Neural crest cell (in vitro differentiated cells): Measurements from ENCODE around the gene FBN2. TPM values are rescaled to one million over a fixed set of nuclear protein-coding genes. Genes with fewer than 3 reads are reported as not detected.

ENCODE experiments used
- DNase-seq: peaks from one replicate; pipeline ENCODE4 v3.0.0; 2021; ENCODE audit warnings: low read depth, mixed read lengths, low spot score
- H3K27ac Mint-ChIP-seq: one replicate; pipeline ENCODE4 v1.8.0; 2021; ENCODE audit warnings: mild to moderate bottlenecking, mixed read lengths; ENCODE audit not compliant: unreplicated experiment
- H3K27me3 Mint-ChIP-seq: 2 replicates; pipeline ENCODE4 v1.8.0; 2021; ENCODE audit warnings: low read depth, mild to moderate bottlenecking, mixed read lengths
- H3K36me3 Mint-ChIP-seq: 2 replicates; pipeline ENCODE4 v1.8.0; 2021; ENCODE audit warnings: low read depth, mild to moderate bottlenecking, mixed read lengths
- H3K4me1 Mint-ChIP-seq: 2 replicates; pipeline ENCODE4 v1.8.0; 2021; ENCODE audit warnings: mixed read lengths
- H3K4me3 Mint-ChIP-seq: one replicate; pipeline ENCODE4 v1.8.0; 2021; ENCODE audit warnings: mild to moderate bottlenecking, mixed read lengths
- H3K9me3 Mint-ChIP-seq: 2 replicates; pipeline ENCODE4 v1.8.0; 2021; ENCODE audit warnings: mixed read lengths
- total RNA-seq: library from RNA; stranded (reverse); gene quantifications from 2 replicates; pipeline ENCODE4 v1.2.1, GENCODE V29; 2021
- TF ChIP-seq, protein P1 (sequence below): fragments of 200-600 bp; sonication (generic); conservative IDR thresholded peaks from 2 replicates; pipeline ENCODE4 v1.5.0; 2021; ENCODE audit warnings: antibody characterized with exemption, mild to moderate bottlenecking

FBN2 gene
- total RNA-seq, 1 donor from 2014 or later = 58.3 TPM

DNA sequence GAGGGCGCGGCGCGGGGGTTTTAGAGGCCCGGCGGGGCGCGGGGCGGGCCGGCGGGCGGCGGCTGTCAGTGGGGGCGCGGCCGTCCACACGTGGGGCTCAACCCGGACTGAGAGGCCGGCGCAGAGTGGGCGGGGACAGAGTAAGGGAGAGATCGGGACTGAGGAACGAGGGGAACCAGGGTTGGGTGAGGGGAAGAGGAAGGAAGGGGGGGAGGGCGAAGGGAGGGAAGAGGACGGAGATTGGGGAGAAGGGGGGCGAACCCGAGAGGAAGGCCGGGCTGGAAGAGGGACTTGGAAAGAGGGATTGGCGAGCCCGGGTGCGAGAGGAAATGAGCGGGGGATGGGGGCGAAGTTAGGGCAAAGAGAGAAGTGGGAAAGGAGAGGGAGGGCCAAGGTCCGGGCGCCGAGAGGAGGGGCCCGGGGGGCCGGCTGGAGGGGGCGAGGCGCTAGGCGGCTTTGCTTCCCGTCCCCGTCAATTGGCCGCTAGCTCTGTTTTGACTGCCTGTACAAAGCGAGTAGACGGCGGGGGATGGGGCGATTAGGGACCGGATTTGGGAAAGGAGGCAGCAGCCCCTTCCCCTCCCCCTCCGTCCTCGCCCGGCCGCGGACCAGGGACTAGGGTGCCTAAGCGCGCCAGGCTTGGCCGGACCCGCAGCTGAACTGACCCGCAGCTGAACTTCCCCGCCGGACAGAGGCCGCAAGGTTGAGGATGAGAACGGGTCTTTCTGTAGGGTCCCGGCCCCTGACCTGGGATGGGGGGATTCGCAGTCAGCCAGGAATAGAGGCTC, 399 bp upstream of the FBN2 start:
- H3K27ac Mint-ChIP-seq = no peak overlapping the region
- H3K27me3 Mint-ChIP-seq = peaks cover 8% of the 10 kb centered on the region
- TF ChIP-seq, protein P1, sequence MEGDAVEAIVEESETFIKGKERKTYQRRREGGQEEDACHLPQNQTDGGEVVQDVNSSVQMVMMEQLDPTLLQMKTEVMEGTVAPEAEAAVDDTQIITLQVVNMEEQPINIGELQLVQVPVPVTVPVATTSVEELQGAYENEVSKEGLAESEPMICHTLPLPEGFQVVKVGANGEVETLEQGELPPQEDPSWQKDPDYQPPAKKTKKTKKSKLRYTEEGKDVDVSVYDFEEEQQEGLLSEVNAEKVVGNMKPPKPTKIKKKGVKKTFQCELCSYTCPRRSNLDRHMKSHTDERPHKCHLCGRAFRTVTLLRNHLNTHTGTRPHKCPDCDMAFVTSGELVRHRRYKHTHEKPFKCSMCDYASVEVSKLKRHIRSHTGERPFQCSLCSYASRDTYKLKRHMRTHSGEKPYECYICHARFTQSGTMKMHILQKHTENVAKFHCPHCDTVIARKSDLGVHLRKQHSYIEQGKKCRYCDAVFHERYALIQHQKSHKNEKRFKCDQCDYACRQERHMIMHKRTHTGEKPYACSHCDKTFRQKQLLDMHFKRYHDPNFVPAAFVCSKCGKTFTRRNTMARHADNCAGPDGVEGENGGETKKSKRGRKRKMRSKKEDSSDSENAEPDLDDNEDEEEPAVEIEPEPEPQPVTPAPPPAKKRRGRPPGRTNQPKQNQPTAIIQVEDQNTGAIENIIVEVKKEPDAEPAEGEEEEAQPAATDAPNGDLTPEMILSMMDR = no peak
- peaks cover 21% of the 10 kb centered on the region for H3K4me1 Mint-ChIP-seq
- peak; percentile 76 for DNase-seq
- H3K9me3 Mint-ChIP-seq = no peaks in the 10 kb centered on the region
- no peaks in the 10 kb centered on the region for H3K36me3 Mint-ChIP-seq
- H3K4me3 Mint-ChIP-seq = peak overlapping the region; percentile 93

DNA sequence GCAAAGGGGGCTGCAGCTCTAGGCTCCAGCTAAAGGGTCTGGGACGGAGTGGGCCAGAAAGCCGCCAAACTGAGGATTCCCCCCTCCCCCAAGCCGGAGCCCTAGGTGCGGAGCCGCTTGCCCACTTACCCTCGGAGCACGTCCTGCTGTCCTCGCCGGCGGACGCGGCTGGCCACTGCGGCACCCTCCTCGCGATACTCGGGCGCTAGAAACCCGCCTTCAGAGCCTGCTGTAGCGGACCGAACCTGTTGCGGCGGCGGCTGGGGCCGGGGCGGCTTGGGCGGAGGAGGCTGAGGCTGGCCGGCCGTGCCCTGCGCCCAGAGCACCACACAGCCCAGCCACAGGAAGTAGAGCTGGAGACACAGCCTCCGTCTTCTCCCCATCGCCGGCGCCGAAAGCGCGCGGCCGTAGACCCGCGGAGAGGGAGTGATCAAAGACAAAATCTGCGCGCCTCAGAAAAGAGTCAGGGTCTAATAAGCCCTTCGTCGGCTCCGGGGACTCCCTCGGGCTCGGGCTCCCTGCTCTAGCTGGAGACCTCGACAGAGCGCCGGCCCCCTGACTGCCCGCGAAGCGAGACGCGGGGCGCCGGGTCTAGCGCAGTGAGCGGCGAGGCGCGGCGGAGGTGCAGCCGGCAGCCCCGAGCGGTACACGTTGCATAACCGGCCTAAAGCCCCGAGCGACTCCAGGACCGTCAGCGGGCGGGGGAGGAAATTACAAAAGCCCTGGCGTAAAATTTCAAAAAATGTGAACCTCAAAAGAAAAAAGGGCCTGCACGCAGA, 635 bp downstream of the FBN2 start:
- peak overlapping the region; percentile 93 for H3K4me3 Mint-ChIP-seq
- peak; percentile 36 for DNase-seq
- TF ChIP-seq, protein P1 = no peak
- H3K27ac Mint-ChIP-seq = peak overlapping the region; percentile 19
- peaks cover 21% of the 10 kb centered on the region for H3K4me1 Mint-ChIP-seq
- H3K36me3 Mint-ChIP-seq = no peaks in the 10 kb centered on the region
- peaks cover 8% of the 10 kb centered on the region for H3K27me3 Mint-ChIP-seq
- no peaks in the 10 kb centered on the region for H3K9me3 Mint-ChIP-seq

DNA sequence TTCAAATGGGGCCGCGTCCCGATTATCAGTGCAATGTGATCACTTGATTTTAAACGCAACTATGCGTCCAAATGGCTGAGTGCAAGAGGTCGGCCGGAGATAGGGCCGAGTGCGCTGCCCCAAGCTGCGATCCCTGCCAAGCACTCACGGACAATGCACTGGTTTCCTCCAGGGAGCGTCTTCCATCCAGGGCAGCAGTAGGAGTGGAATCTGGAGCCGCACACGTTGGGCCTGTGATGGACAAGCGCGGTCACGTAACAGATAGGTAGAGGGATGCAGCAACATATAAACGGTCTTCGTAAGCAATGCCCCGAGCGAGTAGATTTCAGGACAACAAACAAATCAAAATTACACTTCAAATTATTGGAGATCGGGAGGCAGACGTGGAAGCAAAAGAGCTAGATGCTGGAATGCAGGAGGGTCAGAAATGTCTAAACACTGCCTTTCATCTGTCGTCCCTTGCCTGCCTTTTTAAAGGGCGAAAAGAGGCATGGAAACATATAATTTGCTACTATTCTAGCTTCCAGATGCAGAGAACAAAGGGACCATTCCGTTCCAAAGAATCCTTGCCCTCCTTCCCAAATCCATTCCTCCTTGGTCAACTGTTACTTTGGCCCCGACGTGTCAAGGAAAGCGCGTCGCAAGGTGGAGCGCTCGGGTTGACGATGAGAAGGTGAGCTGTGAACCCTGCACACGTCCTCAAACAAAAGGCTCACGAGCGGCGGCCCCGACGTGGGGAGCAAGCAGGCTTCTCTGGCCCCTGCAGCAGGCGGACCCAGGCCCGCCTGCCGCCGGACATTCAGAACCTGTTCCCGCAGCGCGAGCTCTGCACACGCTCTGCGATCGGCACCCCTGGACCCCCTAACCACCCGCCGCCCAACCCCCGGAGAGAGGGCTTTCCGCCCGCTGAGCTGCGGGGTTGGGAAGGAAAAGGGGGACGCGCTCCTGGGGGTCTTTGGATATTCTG, 1.5 kb downstream of the FBN2 start:
- peaks cover 25% of the 10 kb centered on the region for H3K4me1 Mint-ChIP-seq
- H3K27ac Mint-ChIP-seq = peak overlapping the region; percentile 57
- TF ChIP-seq, protein P1 = no peak
- peak overlapping the region; percentile 93 for H3K4me3 Mint-ChIP-seq
- DNase-seq = peak; percentile 4
- no peaks in the 10 kb centered on the region for H3K36me3 Mint-ChIP-seq
- peaks cover 8% of the 10 kb centered on the region for H3K27me3 Mint-ChIP-seq
- H3K9me3 Mint-ChIP-seq = no peaks in the 10 kb centered on the region

DNA sequence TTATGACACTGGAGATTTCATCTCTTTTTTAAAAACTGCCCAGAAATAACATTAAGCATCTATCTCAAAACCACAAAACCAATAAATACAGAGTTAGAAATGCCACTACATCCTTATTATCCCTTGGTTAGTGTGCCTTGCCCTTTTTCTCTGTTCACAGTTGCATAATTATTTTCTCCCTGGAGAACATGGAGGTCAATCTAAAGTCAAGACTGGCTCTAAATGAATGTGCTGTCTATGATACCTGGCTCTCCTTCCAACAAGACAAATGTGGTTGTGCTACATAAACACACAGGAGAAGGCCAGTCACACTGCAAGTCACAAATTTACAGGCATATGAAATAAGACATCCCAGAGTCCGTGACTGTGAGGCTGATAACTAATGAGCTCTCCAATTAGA, 2.8 kb downstream of the FBN2 start:
- H3K36me3 Mint-ChIP-seq = peaks cover 4% of the 10 kb centered on the region
- H3K4me3 Mint-ChIP-seq = peak overlapping the region; percentile 69
- H3K27ac Mint-ChIP-seq = no peak overlapping the region
- TF ChIP-seq, protein P1 = no peak
- peaks cover 8% of the 10 kb centered on the region for H3K27me3 Mint-ChIP-seq
- H3K9me3 Mint-ChIP-seq = peaks cover 3% of the 10 kb centered on the region
- H3K4me1 Mint-ChIP-seq = peaks cover 25% of the 10 kb centered on the region
- DNase-seq = no peak

DNA sequence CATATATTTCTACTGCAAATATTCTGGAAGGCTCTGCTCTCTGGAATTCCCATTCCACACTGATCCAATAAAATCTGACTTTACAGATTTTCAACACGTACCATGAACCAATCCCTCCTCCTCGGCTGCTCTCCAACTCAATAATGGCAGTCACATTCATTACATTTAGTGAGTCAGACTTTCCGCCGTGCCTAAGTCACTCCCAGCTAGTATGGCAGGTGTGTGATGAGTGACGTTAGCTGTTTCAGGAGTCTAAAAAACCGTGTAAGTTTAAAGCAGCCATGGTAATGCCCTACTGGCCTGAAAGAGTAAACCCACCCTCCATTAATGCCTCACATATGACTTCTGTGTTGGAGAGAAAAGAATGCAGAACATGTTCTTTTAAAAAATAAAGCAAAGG, 3.3 kb downstream of the FBN2 start:
- H3K4me1 Mint-ChIP-seq = peaks cover 25% of the 10 kb centered on the region
- no peak for DNase-seq
- peaks cover 4% of the 10 kb centered on the region for H3K36me3 Mint-ChIP-seq
- H3K27me3 Mint-ChIP-seq = peaks cover 8% of the 10 kb centered on the region
- TF ChIP-seq, protein P1 = peak; percentile 39
- no peak overlapping the region for H3K27ac Mint-ChIP-seq
- H3K4me3 Mint-ChIP-seq = peak overlapping the region; percentile 69
- peaks cover 3% of the 10 kb centered on the region for H3K9me3 Mint-ChIP-seq
